Type B pancreatic cell (in vitro differentiated cells): ENCODE measurements around the gene PMM2. TPM values are rescaled to one million over a fixed set of nuclear protein-coding genes. Genes with fewer than 3 reads are reported as not detected.
A peak's percentile ranks its signal among the peaks of the same experiment; 100 is the strongest.

Experiments
- DNase-seq: peaks from one replicate; pipeline ENCODE4 v3.0.0; 2021; ENCODE audit warnings: mixed read lengths; ENCODE audit not compliant: unreplicated experiment; ENCODE audit errors: extremely low spot score
- H3K27ac Mint-ChIP-seq: 2 replicates; pipeline ENCODE4 v1.8.0; 2021; ENCODE audit warnings: mild to moderate bottlenecking, mixed read lengths
- H3K27me3 Mint-ChIP-seq: 2 replicates; pipeline ENCODE4 v1.8.0; 2021; ENCODE audit warnings: mixed read lengths
- H3K36me3 Mint-ChIP-seq: 2 replicates; pipeline ENCODE4 v1.8.0; 2021; ENCODE audit warnings: mixed read lengths
- H3K4me1 Mint-ChIP-seq: one replicate; pipeline ENCODE4 v1.8.0; 2021; ENCODE audit warnings: mixed read lengths; ENCODE audit not compliant: unreplicated experiment
- H3K4me3 Mint-ChIP-seq: 2 replicates; pipeline ENCODE4 v1.8.0; 2021; ENCODE audit warnings: mild to moderate bottlenecking, mixed read lengths
- H3K9me3 Mint-ChIP-seq: 2 replicates; pipeline ENCODE4 v1.8.0; 2021; ENCODE audit warnings: mixed read lengths
- CTCF ChIP-seq: fragments of 200-600 bp; sonication (generic); conservative IDR thresholded peaks from 2 replicates; pipeline ENCODE4 v1.5.0; 2021; ENCODE audit warnings: antibody characterized with exemption, mild to moderate bottlenecking
- total RNA-seq: library from RNA; stranded (reverse); gene quantifications from 2 replicates; pipeline ENCODE4 v1.2.1, GENCODE V29; 2021; ENCODE audit warnings: low replicate concordance

PMM2 gene
- total RNA-seq, 1 donor from 2014 or later: 35.5 TPM

DNA sequence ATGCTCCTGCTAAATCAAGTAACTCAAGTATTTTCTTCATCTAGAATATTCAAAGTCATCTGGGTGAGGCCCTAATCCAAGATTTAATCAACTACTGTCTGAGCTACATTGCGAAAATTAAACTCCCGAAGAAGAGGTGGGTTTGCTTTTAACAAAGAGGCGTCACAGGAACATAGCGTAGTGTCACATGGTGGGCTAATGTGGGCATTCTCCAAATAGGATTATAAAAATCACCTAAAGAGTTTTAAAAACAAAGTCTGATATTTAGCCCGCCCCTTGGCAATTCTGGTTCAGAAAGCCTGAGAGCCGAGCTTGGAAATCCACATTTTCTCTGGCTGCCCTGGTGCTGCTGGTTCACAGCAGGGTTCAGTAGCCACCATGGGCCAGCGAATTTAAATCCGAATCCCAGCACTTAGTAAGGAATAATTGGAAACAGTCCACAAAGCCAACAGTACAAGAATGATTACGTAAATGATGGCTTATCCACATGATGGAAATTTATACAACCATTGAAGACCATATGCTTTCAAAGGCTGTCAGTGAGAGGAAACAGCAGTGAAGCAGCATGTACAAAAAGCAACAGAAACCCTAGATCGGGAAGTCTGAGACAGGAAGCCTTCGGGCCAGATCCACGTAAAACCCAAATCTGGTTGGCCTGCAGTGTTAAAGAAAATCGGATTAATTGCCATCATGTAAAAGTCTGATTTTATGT is 8.8 kb downstream of the PMM2 start:
- no peaks in the 10 kb centered on the region for H3K27me3 Mint-ChIP-seq
- no peak for DNase-seq
- H3K4me3 Mint-ChIP-seq: no peak overlapping the region
- no peak for TF ChIP-seq CTCF
- H3K4me1 Mint-ChIP-seq: no peaks in the 10 kb centered on the region
- H3K27ac Mint-ChIP-seq: no peak overlapping the region
- H3K36me3 Mint-ChIP-seq: peaks cover 17% of the 10 kb centered on the region
- H3K9me3 Mint-ChIP-seq: no peaks in the 10 kb centered on the region

DNA sequence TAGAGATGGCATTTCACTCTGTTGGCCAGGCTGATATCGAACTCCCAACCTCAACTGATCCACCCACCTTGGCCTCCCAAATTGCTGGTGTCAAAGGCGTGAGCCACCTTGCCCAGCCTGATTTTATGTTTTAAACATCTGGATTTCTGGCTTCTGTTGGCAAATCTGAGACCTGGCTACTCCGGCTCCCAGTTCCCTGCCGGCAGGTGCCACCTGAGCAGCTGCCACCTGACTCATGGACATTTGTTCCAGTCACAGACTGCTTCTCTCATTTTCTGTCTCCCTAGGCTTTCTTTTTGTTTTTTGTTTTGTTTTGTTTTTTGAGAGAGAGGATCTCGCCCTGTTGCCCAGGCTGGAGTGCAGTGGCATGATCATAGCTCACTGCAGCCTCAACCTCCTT is 9.6 kb downstream of the PMM2 start:
- Mint-ChIP-seq H3K27me3 (no peaks in the 10 kb centered on the region), H3K36me3 (peaks cover 18% of the 10 kb centered on the region), H3K4me1 (peaks cover 3% of the 10 kb centered on the region), H3K27ac (no peak overlapping the region), H3K9me3 (no peaks in the 10 kb centered on the region), H3K4me3 (no peak overlapping the region)
- DNase-seq: no peak
- TF ChIP-seq CTCF: no peak

- H3K4me3 Mint-ChIP-seq: no peak overlapping the region
- peaks cover 23% of the 10 kb centered on the region for H3K36me3 Mint-ChIP-seq
- H3K27me3 Mint-ChIP-seq: no peaks in the 10 kb centered on the region
- peaks cover 11% of the 10 kb centered on the region for H3K4me1 Mint-ChIP-seq
- no peaks in the 10 kb centered on the region for H3K9me3 Mint-ChIP-seq
- no peak for TF ChIP-seq CTCF
- DNase-seq: no peak
- H3K27ac Mint-ChIP-seq: no peak overlapping the region
These were observed 10.4 kb downstream of the PMM2 start for GRCh38 chr16:8808009-8808408.

DNA sequence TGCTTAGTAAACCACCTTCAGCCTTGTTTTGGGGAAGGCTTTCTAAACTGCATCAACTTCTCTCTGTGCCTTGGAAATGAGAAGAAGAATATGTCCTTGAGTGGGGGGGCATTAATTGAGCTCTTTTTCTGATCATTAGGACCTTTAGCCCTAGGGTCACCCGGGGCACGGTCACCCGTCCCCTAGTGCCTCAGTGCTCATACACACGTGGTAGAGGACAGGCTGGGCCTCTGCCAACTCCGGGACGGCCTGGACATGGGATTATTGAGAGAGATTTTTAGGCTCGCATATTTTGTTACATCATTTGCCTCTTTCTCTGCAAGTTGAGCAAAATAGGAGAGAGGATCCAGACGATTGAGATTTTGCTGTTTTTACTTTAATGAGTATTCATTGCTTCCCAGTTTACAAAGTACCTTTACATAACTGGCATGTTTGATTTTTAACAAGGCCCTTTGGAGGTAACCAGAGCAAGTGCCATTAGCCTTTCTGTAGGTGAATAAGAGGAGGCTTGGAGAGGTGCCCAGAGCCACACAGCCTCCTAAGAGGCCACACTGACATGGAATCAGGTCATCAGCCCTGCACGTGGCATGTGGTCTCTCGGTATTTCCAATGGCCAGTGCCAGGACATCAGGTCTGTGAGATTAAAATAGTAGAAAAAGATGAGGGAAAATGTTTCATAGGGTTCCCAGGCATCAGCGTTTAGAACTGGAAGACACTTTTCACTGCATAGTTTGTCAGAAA is 11.1 kb downstream of the PMM2 start:
- Mint-ChIP-seq H3K4me1 (peaks cover 11% of the 10 kb centered on the region), H3K27me3 (no peaks in the 10 kb centered on the region), H3K4me3 (no peak overlapping the region), H3K36me3 (peaks cover 25% of the 10 kb centered on the region), H3K9me3 (no peaks in the 10 kb centered on the region), H3K27ac (no peak overlapping the region)
- no peak for TF ChIP-seq CTCF
- no peak for DNase-seq

GRCh38 chr16:8812162-8812843 is 14.7 kb downstream of the PMM2 start:
- TF ChIP-seq CTCF: no peak
- no peak for DNase-seq
- H3K27me3 Mint-ChIP-seq: no peaks in the 10 kb centered on the region
- H3K9me3 Mint-ChIP-seq: no peaks in the 10 kb centered on the region
- peaks cover 11% of the 10 kb centered on the region for H3K4me1 Mint-ChIP-seq
- H3K36me3 Mint-ChIP-seq: peaks cover 33% of the 10 kb centered on the region
- peak overlapping the region; percentile 63 for H3K27ac Mint-ChIP-seq
- peak overlapping the region; percentile 25 for H3K4me3 Mint-ChIP-seq
